LNCaP clone FGC (cell line): ENCODE measurements around the gene UBE3C.
"Not testable (repeated sequence)": the region's sequence is repeated elsewhere in the genome, so short reads cannot be mapped to it uniquely, and the experiment has no call there.

ENCODE experiments used
- DNase-seq: peaks from one replicate; pipeline ENCODE4 v3.0.0-alpha.2; 2011; ENCODE audit warnings: low read depth
- H3K4me3 ChIP-seq: 2 replicates; pipeline ENCODE4 v1.5.1; 2011; ENCODE audit warnings: mild to moderate bottlenecking, low read depth, low read length, control low read depth
- TF ChIP-seq, protein P1 (sequence below): IDR thresholded peaks from 2 replicates; pipeline ENCODE4 v1.5.1; 2012; ENCODE audit warnings: mild to moderate bottlenecking; ENCODE audit not compliant: control insufficient read depth, insufficient read depth; ENCODE audit errors: extremely low read depth

Gene UBE3C

DNA sequence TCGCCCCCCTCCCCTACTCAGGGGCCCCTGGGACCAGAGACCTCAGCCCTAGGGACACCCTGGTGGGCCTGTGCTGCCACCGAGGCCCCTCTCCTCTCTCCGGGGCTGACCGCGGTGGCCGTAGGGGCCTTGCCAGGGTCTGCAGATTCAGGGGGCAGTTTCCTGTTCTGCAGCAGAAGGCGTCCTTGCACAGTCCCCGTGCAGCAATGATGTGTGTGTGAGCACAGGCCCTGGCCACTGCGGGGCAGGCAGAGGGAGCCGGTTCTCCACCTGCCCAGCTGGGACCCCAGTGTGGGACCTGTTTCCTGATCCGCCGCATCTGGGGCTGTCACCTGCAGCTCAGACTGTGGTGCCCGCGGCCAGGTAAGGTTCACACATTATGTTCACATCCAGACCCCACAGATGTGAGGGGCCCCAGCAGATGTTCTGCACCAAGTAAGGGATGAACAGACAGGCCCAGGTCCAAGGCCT is 137.4 kb downstream of the UBE3C start:
- DNase-seq = no peak
- H3K4me3 ChIP-seq = no peak overlapping the region
- TF ChIP-seq, protein P1, sequence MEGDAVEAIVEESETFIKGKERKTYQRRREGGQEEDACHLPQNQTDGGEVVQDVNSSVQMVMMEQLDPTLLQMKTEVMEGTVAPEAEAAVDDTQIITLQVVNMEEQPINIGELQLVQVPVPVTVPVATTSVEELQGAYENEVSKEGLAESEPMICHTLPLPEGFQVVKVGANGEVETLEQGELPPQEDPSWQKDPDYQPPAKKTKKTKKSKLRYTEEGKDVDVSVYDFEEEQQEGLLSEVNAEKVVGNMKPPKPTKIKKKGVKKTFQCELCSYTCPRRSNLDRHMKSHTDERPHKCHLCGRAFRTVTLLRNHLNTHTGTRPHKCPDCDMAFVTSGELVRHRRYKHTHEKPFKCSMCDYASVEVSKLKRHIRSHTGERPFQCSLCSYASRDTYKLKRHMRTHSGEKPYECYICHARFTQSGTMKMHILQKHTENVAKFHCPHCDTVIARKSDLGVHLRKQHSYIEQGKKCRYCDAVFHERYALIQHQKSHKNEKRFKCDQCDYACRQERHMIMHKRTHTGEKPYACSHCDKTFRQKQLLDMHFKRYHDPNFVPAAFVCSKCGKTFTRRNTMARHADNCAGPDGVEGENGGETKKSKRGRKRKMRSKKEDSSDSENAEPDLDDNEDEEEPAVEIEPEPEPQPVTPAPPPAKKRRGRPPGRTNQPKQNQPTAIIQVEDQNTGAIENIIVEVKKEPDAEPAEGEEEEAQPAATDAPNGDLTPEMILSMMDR = no peak

DNA sequence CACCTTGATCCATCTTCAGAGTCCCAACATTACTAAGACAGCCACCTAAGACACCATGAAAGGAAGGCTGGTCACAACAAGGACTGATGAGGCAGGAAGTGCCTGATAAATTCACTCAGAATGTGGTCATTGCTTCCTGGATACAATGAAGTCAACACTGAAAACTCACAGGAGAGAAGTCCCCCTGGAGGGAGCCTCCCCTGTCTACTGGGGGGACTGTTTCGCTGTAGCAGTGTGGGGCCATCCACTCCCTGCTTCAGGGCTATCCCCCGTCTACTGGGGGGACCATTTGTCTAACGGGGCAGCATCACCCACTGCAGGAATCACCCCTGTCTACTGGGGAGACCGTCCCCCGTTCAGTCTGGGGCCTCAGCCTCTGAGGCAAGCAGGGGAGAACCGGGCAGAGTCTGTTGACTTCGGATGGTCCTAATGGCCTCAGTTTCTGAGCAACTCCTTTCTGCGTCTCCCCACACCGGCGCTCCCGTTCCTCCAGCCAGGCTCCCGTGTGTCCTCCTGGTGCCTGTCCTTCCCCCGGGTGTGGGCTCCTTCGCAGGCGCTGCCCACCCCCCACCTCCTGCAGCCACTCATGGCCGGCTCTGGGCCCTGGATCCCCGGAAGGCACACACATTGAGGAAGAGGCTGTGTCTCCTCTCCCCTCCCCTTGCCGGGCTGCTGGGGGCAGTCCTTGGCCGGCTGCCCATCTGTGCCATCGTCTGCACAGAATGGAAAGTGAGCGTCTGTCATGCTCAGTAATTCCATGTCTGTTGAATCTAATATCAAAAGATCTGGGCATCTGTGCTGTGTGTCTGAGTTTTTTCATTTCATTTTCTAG is 138.2 kb downstream of the UBE3C start:
- DNase-seq = no peak
- H3K4me3 ChIP-seq = no peak overlapping the region
- TF ChIP-seq, protein P1 = no peak

DNA sequence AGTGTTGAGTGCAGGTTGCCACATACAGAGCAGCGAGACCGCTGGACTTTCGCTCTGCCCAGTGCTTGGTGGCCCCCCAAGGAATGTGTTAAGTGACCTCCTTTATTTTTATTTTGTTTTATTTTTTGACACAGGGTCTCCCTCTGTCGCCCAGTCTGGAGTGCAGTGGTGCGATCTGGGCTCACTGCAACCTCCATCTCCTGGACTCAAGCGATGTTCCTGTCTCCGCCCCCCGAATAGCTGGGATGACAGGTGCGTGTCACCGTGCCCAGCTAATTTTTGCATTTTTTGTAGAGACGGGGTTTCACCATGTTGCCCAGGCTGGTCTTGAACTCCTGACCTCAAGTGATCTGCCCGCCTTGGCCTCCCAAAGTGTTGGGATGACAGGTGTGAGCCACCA is 138.8 kb downstream of the UBE3C start:
- not testable (repeated sequence) for H3K4me3 ChIP-seq, DNase-seq

DNA sequence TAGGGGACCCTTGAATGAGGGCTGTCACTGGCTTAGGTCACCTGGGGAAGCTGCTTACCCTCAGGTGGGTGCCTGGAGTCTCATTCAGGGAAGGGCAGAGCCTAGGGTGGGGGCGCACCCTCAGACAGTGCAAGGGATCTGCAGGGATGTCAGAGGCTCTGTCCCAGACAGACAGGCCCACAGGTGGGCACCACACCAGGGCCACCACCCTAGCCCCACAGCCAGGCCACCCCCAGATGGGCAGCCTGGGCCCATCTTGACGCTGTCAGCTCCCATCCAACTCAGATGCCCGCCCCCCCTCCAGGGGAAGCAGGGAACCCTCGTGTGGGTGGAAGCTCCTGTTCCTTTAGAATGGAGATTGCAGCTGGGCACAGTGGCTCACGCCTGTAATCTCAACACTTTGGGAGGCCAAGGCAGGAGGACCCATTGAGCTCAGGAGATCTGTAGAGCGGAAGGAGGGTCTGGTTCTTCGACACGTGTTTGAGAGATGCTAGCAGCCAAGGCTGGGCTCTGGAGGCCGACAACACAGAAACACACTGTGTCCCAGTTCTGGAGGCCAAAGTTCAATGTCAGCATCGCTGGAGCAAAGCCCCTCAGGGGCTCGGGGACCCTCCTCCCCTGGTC is 139.6 kb downstream of the UBE3C start:
- H3K4me3 ChIP-seq = no peak overlapping the region
- DNase-seq = no peak
- TF ChIP-seq, protein P1 = no peak

DNA sequence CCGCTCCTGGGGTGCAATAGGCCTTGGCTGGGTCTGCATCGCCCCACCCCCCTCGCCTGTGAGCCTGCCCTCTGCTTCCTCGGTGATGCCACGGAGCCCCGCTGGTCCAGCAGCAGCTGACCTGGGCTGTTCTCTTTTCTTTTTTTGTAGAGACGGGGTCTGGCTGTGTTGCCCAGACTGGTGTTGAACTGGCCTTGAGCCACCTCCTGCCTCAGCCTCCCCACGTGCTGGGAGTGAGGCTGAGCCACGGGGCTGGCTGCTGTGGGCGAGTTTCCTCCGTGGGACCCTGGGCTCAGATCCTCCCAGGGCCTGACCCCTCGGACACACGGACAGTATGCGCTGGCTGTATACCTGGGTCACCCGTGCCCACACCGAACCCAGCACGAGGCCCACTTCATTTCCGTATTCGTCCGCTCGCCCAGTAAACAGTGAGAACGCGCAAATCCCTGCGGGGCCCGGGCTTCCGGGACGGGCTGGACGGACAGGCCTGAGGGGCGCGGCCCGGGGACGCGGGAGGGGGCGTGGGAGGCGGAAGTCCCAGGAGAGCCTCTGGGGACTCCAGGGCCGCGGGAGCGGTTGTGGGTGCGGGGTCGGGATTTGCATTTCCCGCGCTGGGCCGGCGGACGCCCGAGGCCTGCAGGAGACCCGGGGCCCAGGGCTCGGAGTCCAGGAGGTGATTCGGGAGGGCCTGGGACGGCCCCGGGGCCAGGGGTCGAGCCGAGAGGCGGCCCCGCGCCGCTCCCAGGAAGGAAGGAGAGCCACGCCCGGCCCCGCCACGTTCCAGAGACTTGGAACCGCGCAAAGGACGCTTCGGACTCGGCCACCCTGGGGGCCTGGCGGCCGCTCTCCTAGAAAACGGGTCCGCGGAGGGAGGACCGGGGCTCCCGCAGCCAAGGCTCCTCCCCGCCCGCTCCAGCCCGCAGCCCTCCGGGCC is 140.3 kb downstream of the UBE3C start:
- TF ChIP-seq, protein P1 = no peak
- no peak overlapping the region for H3K4me3 ChIP-seq
- no peak for DNase-seq

DNA sequence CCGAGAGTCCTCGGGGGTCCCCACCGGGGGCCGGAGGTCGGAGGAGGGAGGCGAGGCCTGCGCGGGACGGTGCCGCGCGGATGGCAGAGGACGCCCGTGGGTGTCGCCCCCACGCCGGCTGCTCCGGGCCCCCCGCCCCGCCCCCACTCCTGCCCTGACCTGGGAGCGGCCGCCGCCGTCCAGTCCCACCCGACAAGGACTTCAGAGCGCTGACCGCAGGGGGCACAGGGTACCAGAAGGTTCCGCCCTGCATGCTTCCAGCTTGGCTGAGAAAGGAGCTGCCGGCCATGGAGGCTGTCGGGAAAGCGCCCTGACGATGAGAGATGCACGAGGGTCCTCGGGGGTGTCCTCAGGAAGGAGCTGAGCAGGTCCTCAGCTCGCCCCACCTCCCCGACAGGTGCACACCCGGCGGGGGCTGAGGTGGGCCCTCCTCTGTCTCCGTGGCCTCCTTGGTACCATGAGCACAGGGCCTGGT is 141.1 kb downstream of the UBE3C start:
- no peak overlapping the region for H3K4me3 ChIP-seq
- TF ChIP-seq, protein P1 = no peak
- DNase-seq = no peak
